K562 (cell line): ENCODE measurements around the gene HBG1.

ENCODE experiments used
- PML ChIP-seq: IDR thresholded peaks from 2 replicates; pipeline ENCODE4 v1.6.1; 2012; ENCODE audit warnings: low read length, inconsistent platforms
- YY1 ChIP-seq, 3 experiments: IDR thresholded peaks; 2 replicates each; pipeline ENCODE4 v1.6.1; 2011; ENCODE audit warnings: low read length in 2 of 3, mild to moderate bottlenecking in 2 of 3, moderate library complexity in 2 of 3, borderline replicate concordance in 1 of 3, control low read depth in 1 of 3, low read depth in 1 of 3; ENCODE audit not compliant: insufficient read depth in 3 of 3, insufficient replicate concordance in 2 of 3, control insufficient read depth in 1 of 3, insufficient read length in 1 of 3; ENCODE audit errors: extremely low read depth in 1 of 3
- TF ChIP-seq, protein P1 (sequence below): IDR thresholded peaks from 3 replicates; pipeline ENCODE4 v1.6.1; 2011; ENCODE audit warnings: borderline replicate concordance, mild to moderate bottlenecking, moderate library complexity; ENCODE audit not compliant: insufficient read length; ENCODE audit errors: extremely low read depth

DNA sequence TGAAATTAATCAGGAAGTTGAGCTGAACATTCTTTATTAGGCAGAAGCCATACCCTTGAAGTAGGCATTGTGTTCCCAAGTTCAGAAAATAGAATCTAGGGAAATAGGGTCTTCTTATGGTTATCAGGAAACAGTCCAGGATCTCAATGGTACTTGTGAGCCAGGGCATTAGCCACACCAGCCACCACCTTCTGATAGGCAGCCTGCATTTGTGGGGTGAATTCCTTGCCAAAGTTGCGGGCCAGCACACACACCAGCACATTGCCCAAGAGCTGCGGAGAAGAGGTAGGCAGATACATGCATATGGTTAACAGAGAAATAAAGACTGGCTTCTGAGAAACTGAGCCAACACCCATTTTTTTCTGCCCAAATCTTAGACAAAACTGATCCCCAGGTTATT is 16.8 kb downstream of the HBG1 start:
- no peak for TF ChIP-seq YY1 (IDR thresholded peaks at IDR 0.05; ENCODE audit: borderline replicate concordance in 1 of 3, control insufficient read depth in 1 of 3, extremely low read depth in 1 of 3, insufficient read depth in 3 of 3, insufficient read length in 1 of 3, insufficient replicate concordance in 2 of 3, low read depth in 1 of 3, low read length in 2 of 3)
- no peak for TF ChIP-seq PML
- TF ChIP-seq, protein P1, sequence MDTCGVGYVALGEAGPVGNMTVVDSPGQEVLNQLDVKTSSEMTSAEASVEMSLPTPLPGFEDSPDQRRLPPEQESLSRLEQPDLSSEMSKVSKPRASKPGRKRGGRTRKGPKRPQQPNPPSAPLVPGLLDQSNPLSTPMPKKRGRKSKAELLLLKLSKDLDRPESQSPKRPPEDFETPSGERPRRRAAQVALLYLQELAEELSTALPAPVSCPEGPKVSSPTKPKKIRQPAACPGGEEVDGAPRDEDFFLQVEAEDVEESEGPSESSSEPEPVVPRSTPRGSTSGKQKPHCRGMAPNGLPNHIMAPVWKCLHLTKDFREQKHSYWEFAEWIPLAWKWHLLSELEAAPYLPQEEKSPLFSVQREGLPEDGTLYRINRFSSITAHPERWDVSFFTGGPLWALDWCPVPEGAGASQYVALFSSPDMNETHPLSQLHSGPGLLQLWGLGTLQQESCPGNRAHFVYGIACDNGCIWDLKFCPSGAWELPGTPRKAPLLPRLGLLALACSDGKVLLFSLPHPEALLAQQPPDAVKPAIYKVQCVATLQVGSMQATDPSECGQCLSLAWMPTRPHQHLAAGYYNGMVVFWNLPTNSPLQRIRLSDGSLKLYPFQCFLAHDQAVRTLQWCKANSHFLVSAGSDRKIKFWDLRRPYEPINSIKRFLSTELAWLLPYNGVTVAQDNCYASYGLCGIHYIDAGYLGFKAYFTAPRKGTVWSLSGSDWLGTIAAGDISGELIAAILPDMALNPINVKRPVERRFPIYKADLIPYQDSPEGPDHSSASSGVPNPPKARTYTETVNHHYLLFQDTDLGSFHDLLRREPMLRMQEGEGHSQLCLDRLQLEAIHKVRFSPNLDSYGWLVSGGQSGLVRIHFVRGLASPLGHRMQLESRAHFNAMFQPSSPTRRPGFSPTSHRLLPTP, result no peak
